Lung (tissue), 12 donors: Measurements from ENCODE around the gene GINS1. TPM values are rescaled to one million over a fixed set of nuclear protein-coding genes. Genes with fewer than 3 reads are reported as not detected.

ENCODE experiments used
- ATAC-seq: fragments of 200-7000 bp; cut with Tn5 transposase; one replicate; pipeline ENCODE4 v1.9.1; 2020; ENCODE audit warnings: moderate number of reproducible peaks; ENCODE audit not compliant: insufficient read depth, low FRiP score
- DNase-seq, 3 donors: peaks; one replicate each; pipeline ENCODE4 v3.0.0-alpha.2; 2013 to 2017
- H3K27ac ChIP-seq, 2 donors: one replicate each; pipeline ENCODE4 v1.5.1; 2013; ENCODE audit warnings: mild to moderate bottlenecking in 2 of 2, moderate library complexity in 2 of 2, control low read depth in 1 of 2, inconsistent platforms in 1 of 2, low read depth in 1 of 2, low read length in 1 of 2
- H3K27me3 ChIP-seq, 3 donors: one replicate each; pipeline ENCODE4 v1.5.1; 2013; ENCODE audit warnings: low read length in 2 of 3; ENCODE audit not compliant: control insufficient read depth in 3 of 3, insufficient read depth in 3 of 3
- H3K36me3 ChIP-seq, 4 donors: one replicate each; pipeline ENCODE4 v1.5.1; 2013; ENCODE audit warnings: low read length in 4 of 4, mild to moderate bottlenecking in 1 of 4, moderate library complexity in 1 of 4; ENCODE audit not compliant: control insufficient read depth in 4 of 4, insufficient read depth in 4 of 4
- H3K4me1 ChIP-seq, 5 donors: one replicate each; pipeline ENCODE4 v1.5.1; 2013; ENCODE audit warnings: low read length in 5 of 5, mild to moderate bottlenecking in 2 of 5, moderate library complexity in 1 of 5; ENCODE audit not compliant: control insufficient read depth in 5 of 5, insufficient read depth in 5 of 5
- H3K4me3 ChIP-seq: one replicate; pipeline ENCODE4 v1.5.1; 2013; ENCODE audit warnings: mild to moderate bottlenecking, control low read depth, moderate library complexity
- H3K9ac ChIP-seq, 2 donors: one replicate each; pipeline ENCODE4 v1.5.1; 2013; ENCODE audit warnings: low read length in 2 of 2, control low read depth in 1 of 2; ENCODE audit not compliant: insufficient read depth in 1 of 2
- H3K9me3 ChIP-seq, 4 donors: one replicate each; pipeline ENCODE4 v1.5.1; 2013; ENCODE audit warnings: low read length in 3 of 4, mild to moderate bottlenecking in 1 of 4, moderate library complexity in 1 of 4; ENCODE audit not compliant: control insufficient read depth in 4 of 4, insufficient read depth in 3 of 4
- CTCF ChIP-seq: IDR thresholded peaks from 2 replicates; pipeline ENCODE4 v1.5.1; 2012; ENCODE audit warnings: mild to moderate bottlenecking; ENCODE audit errors: control extremely low read depth, extremely low read depth
- WGBS, 2 donors: extraction: QIAGEN DNeasy Blood & Tissue Kit; methylation state at CpG; one replicate each; pipeline ENCODE4 v1.1.7; 2013; 5-methylcytosine and 5-hydroxymethylcytosine counted together
- polyA plus RNA-seq, 2 donors: library from polyadenylated mRNA; stranded (reverse); fragments of 200-250 nt; gene quantifications; one replicate each; pipeline ENCODE4 v1.2.1, GENCODE V29; 2013
- total RNA-seq, 2 donors: library from RNA; depleted of rRNA in 1 of 2; stranded (reverse); fragments of >200 nt in 1 of 2; gene quantifications; one replicate each; pipeline ENCODE4 v1.2.1, GENCODE V29; 2014 to 2021
- donor health status: control.
- donor health status: control.
- donor health status: Bipolar disorder and iron deficiency.
- donor health status: healthy.
- donor health status: DM: yes; HTN: yes; CAD: no.

The GINS1 gene
- total and polyA plus RNA-seq, 4 donors = 0.87 to 3.3 (median 2.4) TPM

DNA sequence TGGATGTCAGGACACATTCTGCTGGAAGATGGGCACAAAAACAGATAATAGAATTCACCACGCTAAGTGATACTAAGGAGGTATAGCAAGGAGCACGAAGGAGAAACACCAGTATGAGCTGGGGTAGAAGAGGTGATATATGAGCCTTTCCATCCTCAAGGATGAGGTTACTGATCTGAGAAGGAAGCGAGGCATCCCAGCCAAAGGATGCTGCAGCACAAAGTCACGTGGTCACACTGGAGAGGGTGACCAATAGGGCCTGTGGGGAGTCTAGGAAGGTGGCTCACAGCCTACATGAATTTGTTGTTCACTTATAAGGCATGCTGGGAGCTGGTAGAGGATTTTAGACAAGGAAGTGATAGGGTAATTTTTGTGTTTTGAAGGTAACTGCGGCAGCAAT is 1.4 kb downstream of the GINS1 start:
- no peak for TF ChIP-seq CTCF
- no peak overlapping the region for H3K4me3 ChIP-seq
- no peaks in the 10 kb centered on the region for H3K27me3 ChIP-seq
- peak overlapping the region in 1 of 2 donors; percentile 57 for H3K9ac ChIP-seq
- no peak overlapping the region for H3K27ac ChIP-seq
- 92 to 94% methylated on average over 5 of the region's 5 CpGs for whole genome bisulfite sequencing, 2 donors
- no peaks in the 10 kb centered on the region for H3K36me3 ChIP-seq
- H3K4me1 ChIP-seq = peaks cover 0 to 13% (median 2%) of the 10 kb centered on the region in 5 donors
- ATAC-seq (no peak), DNase-seq (no peak)
- no peaks in the 10 kb centered on the region for H3K9me3 ChIP-seq

GRCh38 chr20:25418776-25419175 is 11.3 kb downstream of the GINS1 start:
- Histone ChIP-seq H3K9ac (no peak overlapping the region), H3K36me3 (peaks cover 0 to 16% (median 3%) of the 10 kb centered on the region in 4 donors), H3K27me3 (no peaks in the 10 kb centered on the region), H3K9me3 (no peaks in the 10 kb centered on the region), H3K4me3 (no peak overlapping the region), H3K27ac (no peak overlapping the region), H3K4me1 (no peaks in the 10 kb centered on the region)
- ATAC-seq (no peak), DNase-seq (no peak)
- 97 to 100% methylated on average over 1 of the region's 1 CpG for WGBS, 2 donors
- no peak for TF ChIP-seq CTCF

DNA sequence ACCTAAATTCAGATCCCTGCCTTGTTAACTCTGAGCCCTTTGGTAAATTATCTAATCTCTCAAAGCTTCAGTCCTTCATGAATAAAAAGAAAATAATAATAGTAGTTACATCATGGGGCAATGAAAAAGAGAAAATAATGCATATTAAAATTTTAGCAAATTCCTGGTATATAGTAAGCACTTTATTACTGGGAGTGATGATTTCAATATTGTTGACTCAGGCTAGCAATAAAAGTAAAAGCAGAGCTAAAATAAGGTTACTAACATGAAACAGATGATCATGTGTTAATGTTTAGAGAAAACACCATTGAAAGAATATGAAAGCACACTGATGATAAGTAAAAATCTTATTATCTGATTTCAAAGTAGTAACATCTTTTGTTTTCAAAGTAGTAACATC is 13.6 kb downstream of the GINS1 start:
- no peak for TF ChIP-seq CTCF
- Histone ChIP-seq H3K27me3 (no peaks in the 10 kb centered on the region), H3K27ac (no peak overlapping the region), H3K9me3 (no peaks in the 10 kb centered on the region), H3K4me1 (no peaks in the 10 kb centered on the region), H3K36me3 (peaks cover 0 to 11% (median 4%) of the 10 kb centered on the region in 4 donors), H3K4me3 (no peak overlapping the region), H3K9ac (no peak overlapping the region)
- no peak for DNase-seq
- ATAC-seq = no peak

GRCh38 chr20:25422032-25422431 is 14.6 kb downstream of the GINS1 start:
- Histone ChIP-seq H3K9me3 (no peaks in the 10 kb centered on the region), H3K4me3 (no peak overlapping the region), H3K4me1 (no peaks in the 10 kb centered on the region), H3K27ac (no peak overlapping the region), H3K36me3 (peaks cover 0 to 16% (median 4%) of the 10 kb centered on the region in 4 donors), H3K9ac (no peak overlapping the region), H3K27me3 (no peaks in the 10 kb centered on the region)
- DNase-seq = no peak
- WGBS, 2 donors = 79 to 85% methylated on average over 4 of the region's 4 CpGs
- ATAC-seq = no peak
- TF ChIP-seq CTCF = no peak
